Measurements from ENCODE around the gene SLIT3. TPM values are rescaled to one million over a fixed set of nuclear protein-coding genes. Genes with fewer than 3 reads are reported as not detected.
A peak's percentile ranks its signal among the peaks of the same experiment; 100 is the strongest.

Gene SLIT3
- total and polyA plus RNA-seq, 4 donors, result 4.6 to 48.5 (median 19.8) TPM

DNA sequence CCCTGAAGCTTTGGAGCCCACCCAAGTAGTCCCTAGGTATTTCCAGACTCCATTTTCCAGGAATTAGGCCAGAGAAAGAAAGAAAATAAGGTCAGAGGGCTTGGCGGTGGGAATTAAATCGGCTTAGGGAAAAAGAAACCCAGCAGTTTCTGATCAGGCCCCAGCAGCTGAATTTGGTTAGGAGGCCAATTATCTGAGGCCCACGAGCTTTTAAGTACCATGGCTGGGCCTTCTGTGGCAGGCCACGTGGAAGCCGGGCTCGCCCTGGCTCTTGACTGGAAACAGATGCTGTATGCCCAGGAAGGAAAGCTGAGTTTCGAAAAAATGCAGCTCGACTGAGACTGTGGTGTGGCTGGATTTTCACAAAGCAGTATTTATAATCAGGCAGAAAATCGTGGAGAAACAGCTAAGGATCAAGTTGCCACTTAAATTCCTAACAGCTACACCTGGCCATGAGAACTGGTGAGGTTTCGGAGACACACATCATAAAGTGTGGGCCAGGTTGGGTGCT lies 646.7 kb downstream of the SLIT3 start:
- Histone ChIP-seq H3K9me3 (ENCODE audit: control insufficient read depth in 4 of 4, insufficient read depth in 3 of 4, low read length in 3 of 4) (no peaks in the 10 kb centered on the region), H3K27me3 (ENCODE audit: control insufficient read depth in 3 of 3, insufficient read depth in 3 of 3, low read length in 2 of 3) (no peaks in the 10 kb centered on the region), H3K4me3 (no peak overlapping the region), H3K27ac (ENCODE audit: low read depth in 1 of 2, low read length in 1 of 2) (peak overlapping the region in 1 of 2 donors; percentile 37), H3K9ac (ENCODE audit: insufficient read depth in 1 of 2, low read length in 2 of 2) (no peak overlapping the region), H3K4me1 (ENCODE audit: control insufficient read depth in 5 of 5, insufficient read depth in 5 of 5, low read length in 5 of 5) (peaks cover 0 to 20% (median 3%) of the 10 kb centered on the region in 5 donors), H3K36me3 (ENCODE audit: control insufficient read depth in 4 of 4, insufficient read depth in 4 of 4, low read length in 4 of 4) (no peaks in the 10 kb centered on the region)
- TF ChIP-seq, protein P1, sequence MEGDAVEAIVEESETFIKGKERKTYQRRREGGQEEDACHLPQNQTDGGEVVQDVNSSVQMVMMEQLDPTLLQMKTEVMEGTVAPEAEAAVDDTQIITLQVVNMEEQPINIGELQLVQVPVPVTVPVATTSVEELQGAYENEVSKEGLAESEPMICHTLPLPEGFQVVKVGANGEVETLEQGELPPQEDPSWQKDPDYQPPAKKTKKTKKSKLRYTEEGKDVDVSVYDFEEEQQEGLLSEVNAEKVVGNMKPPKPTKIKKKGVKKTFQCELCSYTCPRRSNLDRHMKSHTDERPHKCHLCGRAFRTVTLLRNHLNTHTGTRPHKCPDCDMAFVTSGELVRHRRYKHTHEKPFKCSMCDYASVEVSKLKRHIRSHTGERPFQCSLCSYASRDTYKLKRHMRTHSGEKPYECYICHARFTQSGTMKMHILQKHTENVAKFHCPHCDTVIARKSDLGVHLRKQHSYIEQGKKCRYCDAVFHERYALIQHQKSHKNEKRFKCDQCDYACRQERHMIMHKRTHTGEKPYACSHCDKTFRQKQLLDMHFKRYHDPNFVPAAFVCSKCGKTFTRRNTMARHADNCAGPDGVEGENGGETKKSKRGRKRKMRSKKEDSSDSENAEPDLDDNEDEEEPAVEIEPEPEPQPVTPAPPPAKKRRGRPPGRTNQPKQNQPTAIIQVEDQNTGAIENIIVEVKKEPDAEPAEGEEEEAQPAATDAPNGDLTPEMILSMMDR (IDR thresholded peaks at IDR 0.05; ENCODE audit: control extremely low read depth, extremely low read depth), result no peak
- WGBS, 2 donors, result 39 to 44% methylated on average over 10 of the region's 10 CpGs
- ATAC-seq (ENCODE audit: insufficient read depth, low FRiP score), result no peak
- DNase-seq, result peak; percentile 74 to 81 (median 76)

DNA sequence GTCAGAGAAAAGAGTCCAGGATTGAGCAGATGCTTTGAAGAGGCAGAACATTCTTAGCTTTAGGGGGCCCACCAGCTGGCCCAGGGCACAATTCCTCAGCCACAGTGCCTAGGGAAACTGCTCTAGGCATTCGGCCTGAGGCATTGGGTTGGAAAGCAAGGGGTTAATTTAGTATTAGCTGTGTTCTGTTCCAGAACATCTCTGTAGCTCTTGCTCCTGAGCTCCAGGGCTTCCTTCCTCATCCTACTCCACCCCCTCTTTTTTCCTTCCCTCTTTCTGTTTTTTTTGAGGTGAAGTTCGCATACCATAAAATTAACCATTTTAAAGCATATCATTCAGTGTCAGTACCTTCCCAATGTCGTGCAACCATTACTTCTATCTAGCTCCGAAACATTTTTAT lies 647.3 kb downstream of the SLIT3 start:
- WGBS, 2 donors, result 65 to 66% methylated on average over 4 of the region's 4 CpGs
- peak in 1 of 3 donors; percentile 1 for DNase-seq
- no peak overlapping the region for H3K27ac ChIP-seq (ENCODE audit: low read depth in 1 of 2, low read length in 1 of 2)
- ATAC-seq (ENCODE audit: insufficient read depth, low FRiP score), result no peak
- no peak overlapping the region for H3K4me3 ChIP-seq
- no peak overlapping the region for H3K9ac ChIP-seq (ENCODE audit: insufficient read depth in 1 of 2, low read length in 2 of 2)
- no peaks in the 10 kb centered on the region for H3K9me3 ChIP-seq (ENCODE audit: control insufficient read depth in 4 of 4, insufficient read depth in 3 of 4, low read length in 3 of 4)
- TF ChIP-seq, protein P1 (IDR thresholded peaks at IDR 0.05; ENCODE audit: control extremely low read depth, extremely low read depth), result no peak
- H3K4me1 ChIP-seq (ENCODE audit: control insufficient read depth in 5 of 5, insufficient read depth in 5 of 5, low read length in 5 of 5), result peaks cover 0 to 20% (median 3%) of the 10 kb centered on the region in 5 donors
- H3K27me3 ChIP-seq (ENCODE audit: control insufficient read depth in 3 of 3, insufficient read depth in 3 of 3, low read length in 2 of 3), result no peaks in the 10 kb centered on the region
- no peaks in the 10 kb centered on the region for H3K36me3 ChIP-seq (ENCODE audit: control insufficient read depth in 4 of 4, insufficient read depth in 4 of 4, low read length in 4 of 4)

DNA sequence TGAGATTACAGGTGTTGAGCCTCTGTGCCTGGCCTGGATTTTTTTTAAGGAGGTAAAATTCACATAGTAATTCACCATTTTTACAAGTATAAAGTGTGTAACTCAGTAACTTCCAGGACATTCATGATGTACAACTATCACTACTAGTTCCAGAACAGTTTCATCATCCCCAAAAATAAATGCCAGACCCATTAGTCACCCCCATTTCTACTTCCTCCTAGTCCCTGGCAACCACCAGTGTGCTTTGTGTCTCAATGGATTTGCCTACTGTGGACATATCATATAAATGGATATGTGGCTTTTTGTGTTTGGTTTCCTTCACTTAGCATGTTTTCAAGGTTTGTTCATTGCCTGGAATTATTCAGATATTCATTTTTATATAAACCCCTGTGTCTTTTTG lies 649.3 kb downstream of the SLIT3 start:
- TF ChIP-seq, protein P1 (IDR thresholded peaks at IDR 0.05; ENCODE audit: control extremely low read depth, extremely low read depth), result no peak
- Histone ChIP-seq H3K9ac (ENCODE audit: insufficient read depth in 1 of 2, low read length in 2 of 2) (no peak overlapping the region), H3K9me3 (ENCODE audit: control insufficient read depth in 4 of 4, insufficient read depth in 3 of 4, low read length in 3 of 4) (no peaks in the 10 kb centered on the region), H3K4me1 (ENCODE audit: control insufficient read depth in 5 of 5, insufficient read depth in 5 of 5, low read length in 5 of 5) (peaks cover 0 to 18% (median 3%) of the 10 kb centered on the region in 5 donors), H3K27me3 (ENCODE audit: control insufficient read depth in 3 of 3, insufficient read depth in 3 of 3, low read length in 2 of 3) (no peaks in the 10 kb centered on the region), H3K27ac (ENCODE audit: low read depth in 1 of 2, low read length in 1 of 2) (no peak overlapping the region), H3K36me3 (ENCODE audit: control insufficient read depth in 4 of 4, insufficient read depth in 4 of 4, low read length in 4 of 4) (no peaks in the 10 kb centered on the region), H3K4me3 (no peak overlapping the region)
- DNase-seq (no peak), ATAC-seq (ENCODE audit: insufficient read depth, low FRiP score) (no peak)

DNA sequence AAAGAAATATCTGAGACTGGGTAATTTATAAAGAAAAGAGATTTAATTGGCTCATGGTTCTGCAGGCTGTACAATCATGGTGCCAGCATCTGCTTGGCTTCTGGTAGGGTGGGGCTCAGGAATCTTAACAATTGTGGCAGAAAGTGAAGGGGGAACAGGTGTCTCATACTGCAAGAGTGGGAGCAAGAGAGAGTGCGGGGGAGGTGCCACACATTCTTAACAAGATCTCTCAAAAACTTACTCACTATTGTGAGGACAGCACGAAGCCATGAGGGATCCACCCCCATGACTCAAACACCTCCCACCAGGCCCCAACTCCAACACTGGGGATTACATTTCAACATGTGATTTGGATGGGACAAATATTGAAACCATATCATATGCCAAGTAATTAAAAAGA lies 651.6 kb downstream of the SLIT3 start:
- Histone ChIP-seq H3K4me3 (no peak overlapping the region), H3K27me3 (ENCODE audit: control insufficient read depth in 3 of 3, insufficient read depth in 3 of 3, low read length in 2 of 3) (no peaks in the 10 kb centered on the region), H3K4me1 (ENCODE audit: control insufficient read depth in 5 of 5, insufficient read depth in 5 of 5, low read length in 5 of 5) (peaks cover 0 to 9% (median 3%) of the 10 kb centered on the region in 5 donors), H3K9ac (ENCODE audit: insufficient read depth in 1 of 2, low read length in 2 of 2) (no peak overlapping the region), H3K9me3 (ENCODE audit: control insufficient read depth in 4 of 4, insufficient read depth in 3 of 4, low read length in 3 of 4) (no peaks in the 10 kb centered on the region), H3K36me3 (ENCODE audit: control insufficient read depth in 4 of 4, insufficient read depth in 4 of 4, low read length in 4 of 4) (no peaks in the 10 kb centered on the region), H3K27ac (ENCODE audit: low read depth in 1 of 2, low read length in 1 of 2) (no peak overlapping the region)
- no peak for DNase-seq
- 80 to 93% methylated on average over 2 of the region's 2 CpGs for WGBS, 2 donors
- no peak for ATAC-seq (ENCODE audit: insufficient read depth, low FRiP score)
- TF ChIP-seq, protein P1 (IDR thresholded peaks at IDR 0.05; ENCODE audit: control extremely low read depth, extremely low read depth), result no peak
